Retinal pigment epithelial cell (primary cell): ENCODE measurements around the gene ZNF558.
"Not testable (repeated sequence)": the region's sequence is repeated elsewhere in the genome, so short reads cannot be mapped to it uniquely, and the experiment has no call there.

ENCODE experiments used
- DNase-seq: peaks from one replicate; pipeline ENCODE4 v3.0.0-alpha.2; 2010; ENCODE audit warnings: low read depth
- H3K4me3 ChIP-seq: 2 replicates; pipeline ENCODE4 v1.5.1; 2011; ENCODE audit warnings: mild to moderate bottlenecking, low read length, control low read depth, moderate library complexity
- CTCF ChIP-seq: conservative IDR thresholded peaks from 2 replicates; pipeline ENCODE4 v1.5.1; 2011; ENCODE audit warnings: low read depth, low read length, control low read depth, inconsistent platforms

ZNF558 gene

GRCh38 chr19:8811315-8812172 lies 20.6 kb downstream of the ZNF558 start:
- TF ChIP-seq CTCF = no peak
- no peak overlapping the region for H3K4me3 ChIP-seq
- DNase-seq = no peak

GRCh38 chr19:8806661-8807060 lies 25.4 kb downstream of the ZNF558 start:
- DNase-seq = no peak
- TF ChIP-seq CTCF = no peak
- H3K4me3 ChIP-seq = no peak overlapping the region

- H3K4me3 ChIP-seq = no peak overlapping the region
- no peak for DNase-seq
- TF ChIP-seq CTCF = no peak
Measured at GRCh38 chr19:8794823-8795222, 37.3 kb downstream of the ZNF558 start.

- H3K4me3 ChIP-seq, DNase-seq: not testable (repeated sequence)
Measured at GRCh38 chr19:8773587-8773986, 58.5 kb downstream of the ZNF558 start.

- H3K4me3 ChIP-seq, DNase-seq: not testable (repeated sequence)
Measured at GRCh38 chr19:8769265-8769664, 62.8 kb downstream of the ZNF558 start.

GRCh38 chr19:8767257-8767656 lies 64.8 kb downstream of the ZNF558 start:
- not testable (repeated sequence) for DNase-seq, H3K4me3 ChIP-seq
